NCI-H2029 treated with DMSO at 0.1 percent for 48 hours (cell line): ENCODE measurements around the gene SPTBN5.

Experiments
- DNase-seq: peaks from one replicate; lab custom pipeline; 2025; lab: John Stamatoyannopoulos, UW

SPTBN5 gene

DNA sequence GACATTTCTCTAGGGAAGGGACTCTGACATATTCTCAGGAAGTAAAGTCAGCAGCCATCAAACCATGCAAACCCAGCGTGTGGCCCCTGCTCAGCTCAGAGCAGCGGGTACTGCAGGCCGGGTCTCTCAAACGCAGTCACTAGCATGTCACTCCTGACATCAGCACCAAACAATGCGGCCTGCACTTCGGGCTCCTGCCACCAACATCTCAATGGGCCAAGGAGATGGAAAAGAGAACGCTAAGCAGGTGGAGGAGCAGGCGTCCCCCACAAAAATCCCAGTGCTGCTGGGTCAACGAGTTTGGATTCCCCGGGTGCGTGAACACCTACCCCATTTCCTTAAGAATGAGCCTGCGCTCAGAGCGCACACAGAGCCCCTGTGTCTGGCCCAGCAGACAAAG, 9.9 kb upstream of the SPTBN5 start:
- no peak for DNase-seq

DNA sequence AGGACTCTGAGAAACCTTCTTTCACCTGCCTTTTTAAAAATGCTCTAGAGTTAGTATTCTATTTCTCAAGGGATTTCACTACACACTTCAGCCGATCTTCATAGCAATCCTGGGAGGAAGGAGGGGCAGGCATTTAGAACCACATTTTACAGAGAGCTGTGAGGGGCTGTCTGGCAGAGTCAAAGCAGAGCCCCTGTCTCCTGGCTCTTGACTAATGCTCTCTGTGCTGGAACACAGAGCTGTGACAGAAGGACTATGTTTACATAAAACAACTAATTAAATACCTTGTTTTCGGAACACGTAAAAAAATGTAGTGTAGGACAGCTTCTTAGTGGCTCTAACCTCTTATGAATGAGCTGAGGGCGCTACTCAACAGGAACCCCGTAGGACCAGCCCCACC, 7.6 kb upstream of the SPTBN5 start:
- no peak for DNase-seq

DNA sequence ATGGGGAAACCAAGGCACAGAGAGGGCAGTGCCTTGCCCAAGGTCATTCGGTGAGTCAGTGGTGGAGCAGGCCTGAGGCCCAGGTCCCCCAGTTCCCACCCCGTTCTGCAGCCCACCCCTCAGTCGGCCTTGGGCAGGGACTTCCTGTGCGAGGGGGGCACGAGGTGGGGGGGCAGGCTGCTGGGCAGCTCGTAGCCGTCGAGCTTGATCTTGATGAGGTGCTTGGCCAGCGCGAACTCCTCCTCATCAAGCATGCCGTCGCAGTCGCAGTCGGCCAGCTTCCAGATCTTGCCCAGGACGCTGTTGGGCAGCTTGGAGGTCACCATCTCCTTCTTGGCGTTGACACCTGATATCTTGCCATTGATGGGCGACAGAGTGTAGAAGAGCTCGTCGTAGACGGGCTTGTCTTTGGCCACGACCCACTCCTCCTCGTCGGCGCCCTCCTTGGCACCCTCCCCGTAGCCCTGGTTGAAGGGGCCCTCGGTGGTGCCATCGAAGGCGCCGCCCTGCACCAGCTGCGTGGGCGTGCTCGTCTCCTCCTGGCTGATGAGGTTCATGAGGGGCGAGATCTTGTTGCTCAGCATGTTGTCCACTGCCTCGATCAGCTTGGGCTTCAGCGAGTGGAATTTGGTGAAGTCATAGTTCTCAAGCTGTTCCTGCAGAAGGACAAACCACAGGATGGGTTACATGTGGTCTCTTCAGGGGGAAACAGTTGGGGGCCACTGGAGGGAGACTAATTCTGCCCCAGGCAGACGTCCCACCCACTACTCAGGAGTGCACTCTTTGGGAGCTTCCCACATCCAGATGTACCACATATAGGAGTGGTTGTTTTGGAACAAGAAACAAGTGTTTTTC, 6.9 kb upstream of the SPTBN5 start:
- DNase-seq: no peak

DNA sequence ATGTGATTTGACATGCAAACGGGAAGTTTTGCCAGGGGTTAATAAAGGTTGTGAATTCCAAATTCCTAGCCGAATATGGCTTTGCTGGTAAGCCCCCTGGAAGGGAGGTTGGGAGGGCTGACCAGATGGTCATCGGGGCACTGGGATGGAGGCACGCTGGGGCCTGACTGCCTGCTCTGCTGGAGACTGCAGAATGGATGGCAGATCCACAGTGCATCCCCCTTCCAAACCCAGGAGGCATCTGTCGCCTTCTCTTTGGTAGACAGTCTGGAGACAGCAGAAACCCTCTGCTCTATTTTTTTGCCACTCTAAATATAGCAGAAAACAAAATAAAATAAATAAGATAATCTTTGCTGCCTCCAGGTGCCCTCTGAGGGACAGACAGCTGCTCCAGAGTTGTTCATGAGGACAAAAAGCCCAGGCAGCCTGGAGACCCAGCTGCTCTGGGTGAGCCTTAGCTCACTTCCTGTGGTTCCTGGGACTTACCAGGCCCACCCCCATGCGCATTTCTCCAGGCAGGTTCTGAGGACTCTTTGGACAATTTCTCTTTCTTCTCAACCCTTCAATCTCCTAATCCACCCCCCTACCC, 6.1 kb upstream of the SPTBN5 start:
- no peak for DNase-seq

DNA sequence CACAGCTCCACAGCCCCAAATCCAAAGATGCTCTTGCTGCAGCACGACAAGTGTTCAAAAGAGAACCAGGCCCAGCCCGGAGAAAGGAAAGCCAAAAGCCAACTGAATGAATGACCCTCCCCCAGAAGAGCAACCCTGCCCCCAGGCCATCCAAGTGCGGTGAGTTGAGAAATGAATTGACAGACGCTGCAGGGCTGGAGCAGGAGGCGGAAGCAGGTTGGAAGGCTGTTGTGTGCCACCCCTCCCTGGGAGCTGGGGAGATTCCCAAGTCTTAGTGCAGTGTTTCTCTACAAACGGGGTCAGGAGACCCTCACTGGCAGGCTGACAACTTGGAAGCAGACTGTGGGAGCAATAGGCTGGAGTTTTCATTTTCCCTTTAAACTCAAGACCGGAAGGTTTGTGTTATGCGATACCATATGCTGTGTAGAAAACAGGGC, 3.5 kb upstream of the SPTBN5 start:
- no peak for DNase-seq

GRCh38 chr15:41896566-41896965, 2.7 kb upstream of the SPTBN5 start:
- DNase-seq: no peak

- DNase-seq: no peak
Observed at GRCh38 chr15:41895957-41896356, 2.1 kb upstream of the SPTBN5 start.

DNA sequence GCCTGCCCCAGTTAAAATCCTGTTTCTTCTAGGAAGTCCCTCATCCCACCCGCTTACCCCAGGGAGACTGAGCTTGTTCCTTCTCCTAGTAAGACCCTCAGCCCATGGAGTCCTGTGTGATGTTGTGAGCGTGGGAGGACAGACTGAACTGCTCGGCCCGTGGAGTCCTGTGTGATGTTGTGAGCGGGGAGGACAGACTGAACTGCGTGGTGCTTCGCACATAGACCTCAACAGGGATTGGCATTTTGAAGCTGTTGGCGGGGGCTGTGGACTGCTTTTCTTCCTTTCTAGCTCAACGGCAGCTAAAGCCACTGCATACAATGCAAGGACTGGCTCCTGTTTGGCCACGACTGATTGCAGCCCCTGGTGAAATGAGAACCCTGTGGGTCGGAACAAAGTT, 1.6 kb upstream of the SPTBN5 start:
- no peak for DNase-seq

GRCh38 chr15:41894791-41895463, 1.1 kb upstream of the SPTBN5 start:
- DNase-seq: peak; percentile 30

DNA sequence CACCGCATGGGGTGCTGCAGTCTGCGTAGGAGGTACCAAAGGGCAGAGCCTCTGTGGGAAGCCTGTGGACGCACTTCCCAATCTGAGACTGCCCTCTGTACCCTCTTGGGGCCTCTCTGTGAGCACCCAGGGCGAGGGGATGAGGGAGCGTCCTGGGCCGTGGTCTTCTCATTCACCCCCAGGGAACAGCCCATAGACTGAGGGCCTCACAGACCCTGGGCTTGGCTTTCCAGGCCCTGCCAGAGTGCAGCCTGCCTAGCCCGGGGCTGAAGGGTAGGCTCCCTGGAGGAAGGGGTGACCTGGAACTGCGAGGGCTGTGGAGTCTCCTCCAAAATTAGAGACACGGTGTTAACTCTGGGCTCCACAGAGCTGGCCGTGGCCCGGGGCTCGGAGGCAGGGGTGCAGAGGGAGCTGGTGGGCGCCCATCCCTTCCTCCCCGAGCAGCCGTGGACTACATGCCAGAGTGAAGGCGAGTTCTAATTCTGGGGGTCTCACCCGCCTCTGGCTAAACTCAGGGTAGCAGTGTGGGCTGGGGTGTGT, 468 bp upstream of the SPTBN5 start:
- DNase-seq: no peak

GRCh38 chr15:41892621-41893421, 1.0 kb downstream of the SPTBN5 start:
- peak; percentile 12 for DNase-seq

DNA sequence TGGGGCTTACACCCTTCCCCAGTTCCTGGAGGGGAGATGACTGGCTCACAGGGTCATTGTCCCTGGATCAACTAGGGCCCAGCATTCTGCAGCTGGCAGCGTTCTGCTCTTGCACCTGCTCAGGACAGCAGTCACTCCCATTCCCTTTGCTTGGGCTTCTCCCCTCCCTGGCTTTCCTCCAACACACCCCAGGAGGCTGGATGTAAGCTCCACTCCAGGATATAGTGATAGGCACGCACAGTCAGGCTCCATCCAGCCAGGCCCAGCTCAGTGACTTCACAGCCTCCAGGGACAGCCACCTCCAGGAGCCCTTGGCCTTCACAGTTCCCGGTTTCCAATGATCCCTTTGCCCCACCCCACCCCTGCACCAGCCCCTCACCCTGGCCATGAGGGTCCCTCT, 1.9 kb downstream of the SPTBN5 start:
- peak; percentile 67 for DNase-seq

GRCh38 chr15:41891226-41891625, 2.6 kb downstream of the SPTBN5 start:
- DNase-seq: no peak

GRCh38 chr15:41890050-41890690, 3.7 kb downstream of the SPTBN5 start:
- no peak for DNase-seq

- DNase-seq: no peak
Observed at GRCh38 chr15:41888662-41889253, 5.1 kb downstream of the SPTBN5 start.

- DNase-seq: no peak
Observed at GRCh38 chr15:41887893-41888292, 6.0 kb downstream of the SPTBN5 start.

DNA sequence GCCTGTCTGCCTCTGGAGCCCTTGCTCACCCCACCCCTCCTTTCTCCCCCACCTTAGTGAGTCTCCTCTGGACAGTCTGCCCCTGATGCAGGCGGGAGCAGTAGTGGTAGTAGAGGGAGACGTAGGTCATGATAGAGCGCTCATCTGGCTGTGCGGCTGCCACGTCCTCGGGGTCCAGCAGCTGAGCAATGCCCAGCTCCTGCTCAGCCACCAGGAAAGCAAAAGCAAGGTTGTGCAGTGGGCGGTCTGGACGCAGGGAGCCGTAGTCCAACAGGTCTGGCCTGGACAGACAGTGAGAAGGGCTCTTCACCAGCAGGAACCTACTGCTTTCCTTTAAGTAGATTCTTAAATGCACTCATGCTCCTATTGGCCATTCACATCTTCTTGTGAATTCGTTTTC, 6.7 kb downstream of the SPTBN5 start:
- no peak for DNase-seq

DNA sequence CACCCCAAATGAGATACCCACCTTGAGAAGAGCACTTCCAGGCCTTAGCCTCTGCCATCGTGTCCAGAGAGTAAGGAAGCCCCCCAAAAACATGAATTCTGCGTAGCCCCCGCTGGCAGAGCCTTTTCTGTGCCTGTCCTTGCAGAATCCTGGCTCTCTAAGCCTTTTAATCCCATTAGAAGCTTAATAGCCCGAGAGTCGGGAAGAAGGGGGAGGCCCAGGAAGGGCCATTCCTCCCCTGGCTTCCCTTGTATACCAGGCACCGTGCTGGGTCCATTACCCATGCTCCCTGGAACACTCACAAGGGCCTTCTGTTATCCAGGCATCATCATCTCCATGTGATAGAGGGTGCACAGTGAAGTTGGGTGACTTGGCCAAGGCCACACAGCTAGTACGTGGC, 7.1 kb downstream of the SPTBN5 start:
- no peak for DNase-seq

DNA sequence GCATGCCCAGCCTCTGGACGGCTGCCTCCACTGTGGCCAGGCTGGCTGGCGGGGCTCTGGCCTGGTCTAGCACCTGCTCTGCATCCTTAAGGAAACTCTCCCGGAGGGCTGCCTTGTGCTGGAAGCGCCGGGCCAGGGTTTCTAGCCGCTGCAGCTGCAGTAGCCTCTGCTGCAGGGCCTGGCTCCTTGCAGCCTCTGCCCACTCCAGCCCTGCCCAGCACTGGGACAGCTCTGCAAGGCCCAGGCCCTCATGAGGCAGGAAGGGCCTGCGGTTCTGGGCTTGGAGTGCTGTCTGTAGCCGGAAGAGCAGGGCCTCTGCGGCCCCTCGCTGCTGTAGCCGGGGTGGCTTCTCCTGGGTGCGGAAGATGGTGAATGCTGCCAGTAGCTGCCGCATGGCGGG, 8.0 kb downstream of the SPTBN5 start:
- DNase-seq: no peak

DNA sequence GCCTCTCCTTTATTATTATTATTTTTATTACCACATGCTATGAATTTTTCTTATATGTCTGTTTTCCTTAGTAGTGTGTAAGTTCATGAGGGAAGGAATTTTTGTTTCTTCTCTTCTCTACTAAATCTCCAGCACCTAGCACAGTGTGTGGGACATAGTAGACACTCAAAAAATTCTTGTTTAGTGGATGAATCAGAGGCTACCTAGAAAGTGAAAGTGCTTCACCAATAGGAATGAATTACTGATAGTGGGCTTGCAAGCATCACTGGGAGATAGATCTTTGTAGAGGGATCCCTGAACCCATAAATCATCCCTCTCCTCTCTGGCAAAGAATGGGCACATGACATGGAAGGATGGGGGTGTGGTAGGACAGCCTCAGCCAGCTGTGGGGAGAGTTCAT, 8.5 kb downstream of the SPTBN5 start:
- no peak for DNase-seq

- DNase-seq: no peak
Observed at GRCh38 chr15:41884458-41884857, 9.4 kb downstream of the SPTBN5 start.
